ENCODE measurements around the gene RHOD. TPM values are rescaled to one million over a fixed set of nuclear protein-coding genes. Genes with fewer than 3 reads are reported as not detected.

Gene RHOD
- total and polyA plus RNA-seq, 10 of the 15 experiments (the other 5 are each of a cell fraction or from before 2014, with no cell fraction given): 0.15 to 2.6 (median 1.9) TPM; not detected in 2

- TF ChIP-seq, protein P1, sequence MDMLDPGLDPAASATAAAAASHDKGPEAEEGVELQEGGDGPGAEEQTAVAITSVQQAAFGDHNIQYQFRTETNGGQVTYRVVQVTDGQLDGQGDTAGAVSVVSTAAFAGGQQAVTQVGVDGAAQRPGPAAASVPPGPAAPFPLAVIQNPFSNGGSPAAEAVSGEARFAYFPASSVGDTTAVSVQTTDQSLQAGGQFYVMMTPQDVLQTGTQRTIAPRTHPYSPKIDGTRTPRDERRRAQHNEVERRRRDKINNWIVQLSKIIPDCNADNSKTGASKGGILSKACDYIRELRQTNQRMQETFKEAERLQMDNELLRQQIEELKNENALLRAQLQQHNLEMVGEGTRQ (IDR thresholded peaks at IDR 0.05; ENCODE audit: borderline replicate concordance, low read depth, low read length): no peak
- TF ChIP-seq SREBF2 (IDR thresholded peaks at IDR 0.05; ENCODE audit: low read length) (no peak), ZSCAN29 (IDR thresholded peaks at IDR 0.05) (no peak), ZNF24 (IDR thresholded peaks at IDR 0.05) (no peak), CREM (IDR thresholded peaks at IDR 0.05; ENCODE audit: low read depth) (no peak), ATF2 (IDR thresholded peaks at IDR 0.05; ENCODE audit: low read length) (no peak), MXI1 (IDR thresholded peaks at IDR 0.05; ENCODE audit: low read depth, low read length) (no peak)
- TF ChIP-seq, protein P2, sequence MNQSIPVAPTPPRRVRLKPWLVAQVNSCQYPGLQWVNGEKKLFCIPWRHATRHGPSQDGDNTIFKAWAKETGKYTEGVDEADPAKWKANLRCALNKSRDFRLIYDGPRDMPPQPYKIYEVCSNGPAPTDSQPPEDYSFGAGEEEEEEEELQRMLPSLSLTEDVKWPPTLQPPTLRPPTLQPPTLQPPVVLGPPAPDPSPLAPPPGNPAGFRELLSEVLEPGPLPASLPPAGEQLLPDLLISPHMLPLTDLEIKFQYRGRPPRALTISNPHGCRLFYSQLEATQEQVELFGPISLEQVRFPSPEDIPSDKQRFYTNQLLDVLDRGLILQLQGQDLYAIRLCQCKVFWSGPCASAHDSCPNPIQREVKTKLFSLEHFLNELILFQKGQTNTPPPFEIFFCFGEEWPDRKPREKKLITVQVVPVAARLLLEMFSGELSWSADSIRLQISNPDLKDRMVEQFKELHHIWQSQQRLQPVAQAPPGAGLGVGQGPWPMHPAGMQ (IDR thresholded peaks at IDR 0.05; ENCODE audit: borderline replicate concordance): no peak
- TF ChIP-seq, protein P3, sequence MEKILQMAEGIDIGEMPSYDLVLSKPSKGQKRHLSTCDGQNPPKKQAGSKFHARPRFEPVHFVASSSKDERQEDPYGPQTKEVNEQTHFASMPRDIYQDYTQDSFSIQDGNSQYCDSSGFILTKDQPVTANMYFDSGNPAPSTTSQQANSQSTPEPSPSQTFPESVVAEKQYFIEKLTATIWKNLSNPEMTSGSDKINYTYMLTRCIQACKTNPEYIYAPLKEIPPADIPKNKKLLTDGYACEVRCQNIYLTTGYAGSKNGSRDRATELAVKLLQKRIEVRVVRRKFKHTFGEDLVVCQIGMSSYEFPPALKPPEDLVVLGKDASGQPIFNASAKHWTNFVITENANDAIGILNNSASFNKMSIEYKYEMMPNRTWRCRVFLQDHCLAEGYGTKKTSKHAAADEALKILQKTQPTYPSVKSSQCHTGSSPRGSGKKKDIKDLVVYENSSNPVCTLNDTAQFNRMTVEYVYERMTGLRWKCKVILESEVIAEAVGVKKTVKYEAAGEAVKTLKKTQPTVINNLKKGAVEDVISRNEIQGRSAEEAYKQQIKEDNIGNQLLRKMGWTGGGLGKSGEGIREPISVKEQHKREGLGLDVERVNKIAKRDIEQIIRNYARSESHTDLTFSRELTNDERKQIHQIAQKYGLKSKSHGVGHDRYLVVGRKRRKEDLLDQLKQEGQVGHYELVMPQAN (conservative IDR thresholded peaks at IDR 0.05): no peak
Observed at GRCh38 chr11:67023957-67024353, 32.7 kb upstream of the RHOD start (continued).
